Osteocyte (in vitro differentiated cells): ENCODE data around the gene FTSJ3. TPM values are rescaled to one million over a fixed set of nuclear protein-coding genes. Genes with fewer than 3 reads are reported as not detected.

ENCODE experiments used
- DNase-seq: peaks from one replicate; pipeline ENCODE4 v3.0.0; 2021; ENCODE audit warnings: mixed read lengths; ENCODE audit not compliant: unreplicated experiment; ENCODE audit errors: extremely low spot score
- H3K27ac Mint-ChIP-seq: one replicate; pipeline ENCODE4 v1.8.0; 2021; ENCODE audit warnings: mild to moderate bottlenecking, mixed read lengths; ENCODE audit not compliant: unreplicated experiment
- H3K27me3 Mint-ChIP-seq: one replicate; pipeline ENCODE4 v1.8.0; 2021; ENCODE audit warnings: mixed read lengths; ENCODE audit not compliant: unreplicated experiment
- H3K36me3 Mint-ChIP-seq: one replicate; pipeline ENCODE4 v1.8.0; 2021; ENCODE audit warnings: mixed read lengths; ENCODE audit not compliant: unreplicated experiment
- H3K4me1 Mint-ChIP-seq: one replicate; pipeline ENCODE4 v1.8.0; 2021; ENCODE audit warnings: mixed read lengths; ENCODE audit not compliant: unreplicated experiment
- H3K4me3 Mint-ChIP-seq: one replicate; pipeline ENCODE4 v1.8.0; 2021; ENCODE audit warnings: mild to moderate bottlenecking, moderate library complexity, mixed read lengths; ENCODE audit not compliant: unreplicated experiment
- H3K9me3 Mint-ChIP-seq: one replicate; pipeline ENCODE4 v1.8.0; 2021; ENCODE audit warnings: mixed read lengths; ENCODE audit not compliant: unreplicated experiment
- CTCF ChIP-seq: fragments of 200-600 bp; sonication (generic); IDR thresholded peaks from 2 replicates; pipeline ENCODE4 v1.5.0; 2021; ENCODE audit warnings: antibody characterized with exemption, mild to moderate bottlenecking, moderate library complexity
- total RNA-seq: library from RNA; stranded (reverse); gene quantifications from 2 replicates; pipeline ENCODE4 v1.2.1, GENCODE V29; 2021

FTSJ3 gene
- total RNA-seq, 1 donor from 2014 or later, result 36.1 TPM

- H3K27me3 Mint-ChIP-seq, result no peaks in the 10 kb centered on the region
- peaks cover 7% of the 10 kb centered on the region for H3K4me1 Mint-ChIP-seq
- H3K9me3 Mint-ChIP-seq, result no peaks in the 10 kb centered on the region
- TF ChIP-seq CTCF, result no peak
- no peak for DNase-seq
- no peak overlapping the region for H3K27ac Mint-ChIP-seq
- H3K4me3 Mint-ChIP-seq, result no peak overlapping the region
- peaks cover 18% of the 10 kb centered on the region for H3K36me3 Mint-ChIP-seq
These were observed 41.3 kb downstream of the FTSJ3 start for GRCh38 chr17:63786117-63786516.

GRCh38 chr17:63785556-63785955 lies 41.9 kb downstream of the FTSJ3 start:
- H3K27me3 Mint-ChIP-seq, result no peaks in the 10 kb centered on the region
- DNase-seq, result no peak
- peaks cover 18% of the 10 kb centered on the region for H3K36me3 Mint-ChIP-seq
- no peaks in the 10 kb centered on the region for H3K9me3 Mint-ChIP-seq
- no peak for TF ChIP-seq CTCF
- no peak overlapping the region for H3K4me3 Mint-ChIP-seq
- H3K4me1 Mint-ChIP-seq, result peaks cover 12% of the 10 kb centered on the region
- no peak overlapping the region for H3K27ac Mint-ChIP-seq

GRCh38 chr17:63783522-63783921 lies 43.9 kb downstream of the FTSJ3 start:
- Mint-ChIP-seq H3K4me3 (no peak overlapping the region), H3K9me3 (no peaks in the 10 kb centered on the region), H3K4me1 (peaks cover 23% of the 10 kb centered on the region), H3K27me3 (no peaks in the 10 kb centered on the region), H3K36me3 (peaks cover 25% of the 10 kb centered on the region), H3K27ac (no peak overlapping the region)
- DNase-seq, result no peak
- no peak for TF ChIP-seq CTCF

GRCh38 chr17:63780928-63781327 lies 46.5 kb downstream of the FTSJ3 start:
- Mint-ChIP-seq H3K27ac (no peak overlapping the region), H3K36me3 (peaks cover 18% of the 10 kb centered on the region), H3K4me3 (no peak overlapping the region), H3K27me3 (no peaks in the 10 kb centered on the region), H3K9me3 (no peaks in the 10 kb centered on the region), H3K4me1 (peaks cover 33% of the 10 kb centered on the region)
- no peak for TF ChIP-seq CTCF
- no peak for DNase-seq

GRCh38 chr17:63780507-63780906 lies 47.0 kb downstream of the FTSJ3 start:
- Mint-ChIP-seq H3K27me3 (no peaks in the 10 kb centered on the region), H3K4me1 (peaks cover 33% of the 10 kb centered on the region), H3K27ac (no peak overlapping the region), H3K9me3 (no peaks in the 10 kb centered on the region), H3K36me3 (peaks cover 17% of the 10 kb centered on the region), H3K4me3 (no peak overlapping the region)
- TF ChIP-seq CTCF, result no peak
- DNase-seq, result no peak
